Neutrophil (primary cell): ENCODE measurements around the gene BEST4.
"Not testable (repeated sequence)": the region's sequence is repeated elsewhere in the genome, so short reads cannot be mapped to it uniquely, and the experiment has no call there.

ENCODE experiments used
- H3K27ac ChIP-seq: fragments of 200-600 bp; sonication (generic); 2 replicates; pipeline ENCODE4 v1.5.1; 2016; ENCODE audit warnings: mild to moderate bottlenecking, moderate library complexity
- H3K27me3 ChIP-seq: fragments of 200-600 bp; sonication (generic); 2 replicates; pipeline ENCODE4 v1.6.0; 2016; ENCODE audit warnings: mild to moderate bottlenecking
- H3K36me3 ChIP-seq: fragments of 200-600 bp; sonication (generic); 2 replicates; pipeline ENCODE4 v1.5.1; 2017
- H3K4me1 ChIP-seq, 2 experiments: fragments of 200-600 bp in 1 of 2; sonication (generic) in 1 of 2; 1 replicate in 1 of 2; 2 replicates in 1 of 2; pipeline versions ENCODE4 v1.5.1 to v1.6.1; 2013 to 2016; ENCODE audit warnings: low read depth in 1 of 2, low read length in 1 of 2, mild to moderate bottlenecking in 1 of 2, moderate library complexity in 1 of 2; ENCODE audit not compliant: control insufficient read depth in 1 of 2, insufficient read depth in 1 of 2
- H3K4me3 ChIP-seq, 2 experiments: fragments of 200-600 bp in 1 of 2; sonication (generic) in 1 of 2; 1 replicate in 1 of 2; 2 replicates in 1 of 2; pipeline ENCODE4 v1.5.1; 2013 to 2016; ENCODE audit warnings: low read depth in 1 of 2, low read length in 1 of 2, mild to moderate bottlenecking in 1 of 2, moderate library complexity in 1 of 2
- H3K9me3 ChIP-seq: fragments of 200-600 bp; sonication (generic); 2 replicates; pipeline ENCODE4 v1.5.1; 2016
- CTCF ChIP-seq: fragments of 200-600 bp; sonication (generic); IDR thresholded peaks from 2 replicates; pipeline ENCODE4 v1.5.1; 2016; ENCODE audit warnings: antibody characterized with exemption

BEST4 gene

GRCh38 chr1:44739307-44740178 lies 48.4 kb downstream of the BEST4 start, which contains the start of gene KIF2C:
TSS of gene KIF2C (plus strand) at chr1:44739837. CDS start at chr1:44739933, 96 bp downstream.
- no peaks in the 10 kb centered on the region for H3K9me3 ChIP-seq
- H3K4me3 ChIP-seq: peak within 1 kb of the TSS; percentile 77 to 79
- peak within 1 kb of the TSS; percentile 84 for H3K27ac ChIP-seq
- no peaks in the 10 kb centered on the region for H3K27me3 ChIP-seq
- TF ChIP-seq CTCF: peak; percentile 66
- H3K4me1 ChIP-seq: peaks cover 11 to 16% of the 10 kb centered on the region in 2 experiments
- H3K36me3 ChIP-seq: peaks cover 10% of the 10 kb centered on the region

- not testable (repeated sequence) for H3K36me3 ChIP-seq, H3K9me3 ChIP-seq, H3K27me3 ChIP-seq
- Histone ChIP-seq H3K4me3 (peak overlapping the region; percentile 77 to 79), H3K4me1 (peaks cover 11 to 16% of the 10 kb centered on the region in 2 experiments), H3K27ac (peak overlapping the region; percentile 84)
Observed at GRCh38 chr1:44738953-44739306, 49.0 kb downstream of the BEST4 start.

- Histone ChIP-seq H3K36me3 (no peaks in the 10 kb centered on the region), H3K27me3 (no peaks in the 10 kb centered on the region), H3K27ac (no peak overlapping the region), H3K4me1 (peaks cover 16 to 17% of the 10 kb centered on the region in 2 experiments), H3K9me3 (no peaks in the 10 kb centered on the region), H3K4me3 (no peak overlapping the region)
- TF ChIP-seq CTCF: no peak
Observed at GRCh38 chr1:44735992-44736391, 52.0 kb downstream of the BEST4 start.

DNA sequence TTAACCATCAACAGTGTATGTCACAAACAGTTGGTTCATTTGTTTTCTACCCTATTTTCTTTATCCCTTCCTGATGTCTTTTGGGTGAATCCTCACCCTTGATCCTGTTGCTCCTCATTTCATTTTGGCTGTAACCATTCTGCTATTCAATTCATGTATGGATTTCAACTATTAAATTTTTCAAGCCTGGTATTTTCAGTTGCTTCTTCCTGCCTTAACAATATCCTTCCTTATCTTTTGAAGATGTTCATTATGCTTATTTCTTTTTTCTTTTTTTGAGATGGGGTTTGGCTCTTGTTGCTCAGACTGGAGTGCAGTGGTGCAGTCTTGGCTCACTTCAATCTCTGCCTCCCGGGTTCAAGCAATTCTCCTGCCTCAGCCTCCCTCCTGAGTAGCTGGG lies 54.2 kb downstream of the BEST4 start:
- H3K4me1 ChIP-seq: peaks cover 16 to 18% of the 10 kb centered on the region in 2 experiments
- no peaks in the 10 kb centered on the region for H3K27me3 ChIP-seq
- H3K9me3 ChIP-seq: no peaks in the 10 kb centered on the region
- no peaks in the 10 kb centered on the region for H3K36me3 ChIP-seq
- H3K4me3 ChIP-seq: no peak overlapping the region
- no peak overlapping the region for H3K27ac ChIP-seq
- TF ChIP-seq CTCF: no peak
